Activated B cell treated with CpG ODN at 0.5 μM for 24 hours (primary cell): ENCODE results near the gene APBA2. TPM values are rescaled to one million over a fixed set of nuclear protein-coding genes. Genes with fewer than 3 reads are reported as not detected.

Source experiments
- ATAC-seq: fragments of 200-7000 bp; cut with Tn5 transposase; one replicate; pipeline ENCODE4 v1.10.0; 2021; ENCODE audit warnings: low read depth, mild to moderate bottlenecking, moderate library complexity
- CTCF ChIA-PET: fragments of 350-600 bp; sonication (Branson Sonifier 250); formaldehyde crosslinking; loops from one replicate; lab custom pipeline; 2021; ENCODE audit warnings: antibody characterized with exemption; lab: Charles Lee
- POLR2A ChIA-PET: fragments of 350-600 bp; sonication (Branson Sonifier 250); formaldehyde crosslinking; loops from one replicate; lab custom pipeline; 2021; ENCODE audit warnings: antibody characterized with exemption; lab: Charles Lee
- DNase-seq: peaks from one replicate; pipeline ENCODE4 v3.0.0; 2022
- H3K27ac Mint-ChIP-seq: one replicate; pipeline ENCODE4 v1.8.0; 2020; ENCODE audit warnings: mixed read lengths
- H3K27me3 Mint-ChIP-seq: one replicate; pipeline ENCODE4 v1.8.0; 2021; ENCODE audit warnings: mixed read lengths
- H3K36me3 Mint-ChIP-seq: one replicate; pipeline ENCODE4 v1.8.0; 2021; ENCODE audit warnings: low read depth, mixed read lengths
- H3K4me1 Mint-ChIP-seq: one replicate; pipeline ENCODE4 v1.8.0; 2021; ENCODE audit warnings: mixed read lengths
- H3K4me3 Mint-ChIP-seq: one replicate; pipeline ENCODE4 v1.8.0; 2020; ENCODE audit warnings: mild to moderate bottlenecking, mixed read lengths
- H3K9me3 Mint-ChIP-seq: one replicate; pipeline ENCODE4 v1.8.0; 2020; ENCODE audit warnings: mixed read lengths
- intact Hi-C: fragments of 100-400 bp; cut with micrococcal nuclease; formaldehyde crosslinking; loops from one replicate; pipeline ENCODE4 v1.15.1; 2024
- total RNA-seq: library from RNA; stranded (reverse); gene quantifications from 2 replicates; pipeline ENCODE4 v1.2.3, GENCODE V29; 2022
- TF ChIP-seq, protein P1 (sequence below): fragments of 200-600 bp; IDR thresholded peaks from one replicate; pipeline ENCODE4 v1.8.0; 2022; ENCODE audit warnings: antibody characterized with exemption, mild to moderate bottlenecking

The APBA2 gene
- total RNA-seq, 1 donor from 2014 or later = not detected

- intact Hi-C loops = no loop called here
- no peak for DNase-seq
- H3K27me3 Mint-ChIP-seq = no peaks in the 10 kb centered on the region
- H3K27ac Mint-ChIP-seq = no peak overlapping the region
- H3K4me1 Mint-ChIP-seq = no peaks in the 10 kb centered on the region
- TF ChIP-seq, protein P1, sequence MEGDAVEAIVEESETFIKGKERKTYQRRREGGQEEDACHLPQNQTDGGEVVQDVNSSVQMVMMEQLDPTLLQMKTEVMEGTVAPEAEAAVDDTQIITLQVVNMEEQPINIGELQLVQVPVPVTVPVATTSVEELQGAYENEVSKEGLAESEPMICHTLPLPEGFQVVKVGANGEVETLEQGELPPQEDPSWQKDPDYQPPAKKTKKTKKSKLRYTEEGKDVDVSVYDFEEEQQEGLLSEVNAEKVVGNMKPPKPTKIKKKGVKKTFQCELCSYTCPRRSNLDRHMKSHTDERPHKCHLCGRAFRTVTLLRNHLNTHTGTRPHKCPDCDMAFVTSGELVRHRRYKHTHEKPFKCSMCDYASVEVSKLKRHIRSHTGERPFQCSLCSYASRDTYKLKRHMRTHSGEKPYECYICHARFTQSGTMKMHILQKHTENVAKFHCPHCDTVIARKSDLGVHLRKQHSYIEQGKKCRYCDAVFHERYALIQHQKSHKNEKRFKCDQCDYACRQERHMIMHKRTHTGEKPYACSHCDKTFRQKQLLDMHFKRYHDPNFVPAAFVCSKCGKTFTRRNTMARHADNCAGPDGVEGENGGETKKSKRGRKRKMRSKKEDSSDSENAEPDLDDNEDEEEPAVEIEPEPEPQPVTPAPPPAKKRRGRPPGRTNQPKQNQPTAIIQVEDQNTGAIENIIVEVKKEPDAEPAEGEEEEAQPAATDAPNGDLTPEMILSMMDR = no peak
- no peaks in the 10 kb centered on the region for H3K36me3 Mint-ChIP-seq
- ChIA-PET CTCF (no interaction called here), POLR2A (no interaction called here)
- no peak overlapping the region for H3K4me3 Mint-ChIP-seq
- ATAC-seq = no peak
- H3K9me3 Mint-ChIP-seq = no peaks in the 10 kb centered on the region
Observed at GRCh38 chr15:29129221-29129620, 243.4 kb downstream of the APBA2 start.

GRCh38 chr15:29129926-29130325 lies 244.2 kb downstream of the APBA2 start:
- H3K4me1 Mint-ChIP-seq = no peaks in the 10 kb centered on the region
- no peaks in the 10 kb centered on the region for H3K36me3 Mint-ChIP-seq
- no peaks in the 10 kb centered on the region for H3K9me3 Mint-ChIP-seq
- DNase-seq (no peak), ATAC-seq (no peak)
- ChIA-PET POLR2A (no interaction called here), CTCF (no interaction called here)
- no peak overlapping the region for H3K27ac Mint-ChIP-seq
- no peaks in the 10 kb centered on the region for H3K27me3 Mint-ChIP-seq
- TF ChIP-seq, protein P1 = no peak
- no peak overlapping the region for H3K4me3 Mint-ChIP-seq
- intact Hi-C loops = no loop called here

- TF ChIP-seq, protein P1 = no peak
- CTCF ChIA-PET = no interaction called here
- intact Hi-C loops = no loop called here
- POLR2A ChIA-PET = no interaction called here
- no peak overlapping the region for H3K27ac Mint-ChIP-seq
- H3K36me3 Mint-ChIP-seq = no peaks in the 10 kb centered on the region
- no peaks in the 10 kb centered on the region for H3K4me1 Mint-ChIP-seq
- no peak overlapping the region for H3K4me3 Mint-ChIP-seq
- H3K27me3 Mint-ChIP-seq = no peaks in the 10 kb centered on the region
- DNase-seq (no peak), ATAC-seq (no peak)
- no peaks in the 10 kb centered on the region for H3K9me3 Mint-ChIP-seq
Observed at GRCh38 chr15:29130476-29130875, 244.7 kb downstream of the APBA2 start.

- Mint-ChIP-seq H3K9me3 (no peaks in the 10 kb centered on the region), H3K4me3 (no peak overlapping the region), H3K27me3 (no peaks in the 10 kb centered on the region), H3K27ac (no peak overlapping the region), H3K4me1 (no peaks in the 10 kb centered on the region), H3K36me3 (no peaks in the 10 kb centered on the region)
- ChIA-PET POLR2A (no interaction called here), CTCF (no interaction called here)
- intact Hi-C loops = no loop called here
- TF ChIP-seq, protein P1 = no peak
- DNase-seq (no peak), ATAC-seq (no peak)
Observed at GRCh38 chr15:29130951-29131839, 245.4 kb downstream of the APBA2 start.

DNA sequence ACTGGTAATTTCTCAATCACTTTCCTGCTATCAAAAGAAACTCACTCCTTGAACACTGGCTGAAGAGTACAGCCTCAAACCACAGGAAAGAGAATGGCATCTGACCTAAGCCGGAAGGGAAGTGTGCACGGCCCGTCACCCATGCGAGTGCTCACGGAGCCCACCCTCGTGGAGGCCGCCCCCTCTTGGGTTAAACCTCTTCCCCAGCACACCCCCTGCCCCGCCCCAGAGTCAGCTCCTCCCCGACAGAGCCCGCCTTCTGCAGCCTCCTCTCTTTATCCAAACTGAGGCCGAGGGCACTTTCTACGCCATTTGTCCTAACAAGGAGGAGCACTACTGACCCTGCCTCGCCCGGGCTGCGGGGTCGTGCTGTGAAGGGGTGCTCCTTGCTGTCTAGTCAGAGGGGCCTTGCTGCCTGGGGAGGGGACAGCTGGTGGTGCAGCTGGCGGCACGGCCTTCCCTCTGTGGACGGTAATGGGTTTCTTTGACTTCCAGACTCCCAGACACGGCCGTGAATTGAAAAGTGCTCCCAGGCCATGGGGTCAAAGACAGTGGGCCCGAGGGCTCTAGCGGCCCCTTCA lies 246.2 kb downstream of the APBA2 start:
- TF ChIP-seq, protein P1 = no peak
- CTCF ChIA-PET = no interaction called here
- no peaks in the 10 kb centered on the region for H3K27me3 Mint-ChIP-seq
- no peaks in the 10 kb centered on the region for H3K36me3 Mint-ChIP-seq
- H3K4me1 Mint-ChIP-seq = no peaks in the 10 kb centered on the region
- H3K9me3 Mint-ChIP-seq = no peaks in the 10 kb centered on the region
- H3K4me3 Mint-ChIP-seq = no peak overlapping the region
- ATAC-seq (no peak), DNase-seq (no peak)
- H3K27ac Mint-ChIP-seq = no peak overlapping the region
- POLR2A ChIA-PET = no interaction called here
- intact Hi-C loops = no loop called here
